Right forelimb (tissue), 1 donor: ENCODE data around the gene HIVEP2.

Experiments used
- DNase-seq: peaks from one replicate; pipeline ENCODE4 v3.0.0-alpha.2; 2018

The HIVEP2 gene

DNA sequence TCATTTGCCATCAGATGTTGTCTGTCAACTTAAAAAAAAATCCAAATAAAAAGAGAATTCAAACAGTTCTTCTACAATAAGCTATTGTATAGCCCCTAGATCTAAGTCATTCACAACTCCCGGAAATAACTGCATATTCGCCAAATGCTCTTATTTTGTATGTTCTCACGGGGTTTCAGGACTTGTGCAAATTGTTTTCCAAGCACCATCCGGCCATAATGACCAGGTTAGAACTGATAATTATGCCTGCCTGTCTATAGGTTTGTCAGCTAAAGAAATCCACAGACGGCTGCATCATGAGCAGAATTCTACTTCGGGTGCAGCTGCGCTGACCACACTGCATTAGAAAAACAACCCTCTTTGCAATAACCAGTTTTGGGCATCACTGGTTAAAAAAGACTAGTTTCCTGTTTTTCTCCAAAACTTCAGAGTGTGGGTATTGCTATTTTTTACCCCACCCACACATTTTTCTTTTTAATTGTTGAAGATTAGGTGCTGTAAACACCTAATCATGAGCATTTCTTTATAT, 87.7 kb downstream of the HIVEP2 start:
- no peak for DNase-seq

DNA sequence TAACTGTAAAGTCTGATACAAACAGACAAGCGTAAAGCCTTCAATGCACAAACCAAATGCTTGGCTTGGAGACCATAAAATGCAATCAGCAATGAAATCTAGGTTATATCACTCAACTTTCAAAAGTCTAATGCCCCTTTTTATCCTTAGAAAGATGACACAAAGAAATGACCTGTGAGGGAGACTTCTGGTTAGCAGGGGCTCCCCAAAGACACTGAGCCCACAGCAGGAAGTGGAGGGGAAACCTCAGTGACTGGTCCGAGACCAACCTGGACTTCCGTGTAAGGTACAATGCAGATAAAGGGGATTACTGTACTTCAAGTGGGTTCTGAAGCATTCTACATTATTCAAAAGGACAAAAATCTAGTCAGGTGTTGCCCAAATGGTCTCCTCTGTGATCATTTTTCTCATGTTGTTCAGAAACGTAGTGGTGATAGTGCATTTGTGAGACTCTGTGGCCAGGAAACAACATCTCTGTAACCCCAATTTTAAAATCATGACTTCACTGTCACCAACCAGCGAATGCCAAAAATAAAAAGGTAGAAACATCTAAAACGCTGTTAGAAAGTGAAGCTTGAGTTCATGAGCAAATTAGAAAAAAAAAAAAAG, 88.2 kb downstream of the HIVEP2 start:
- no peak for DNase-seq

DNA sequence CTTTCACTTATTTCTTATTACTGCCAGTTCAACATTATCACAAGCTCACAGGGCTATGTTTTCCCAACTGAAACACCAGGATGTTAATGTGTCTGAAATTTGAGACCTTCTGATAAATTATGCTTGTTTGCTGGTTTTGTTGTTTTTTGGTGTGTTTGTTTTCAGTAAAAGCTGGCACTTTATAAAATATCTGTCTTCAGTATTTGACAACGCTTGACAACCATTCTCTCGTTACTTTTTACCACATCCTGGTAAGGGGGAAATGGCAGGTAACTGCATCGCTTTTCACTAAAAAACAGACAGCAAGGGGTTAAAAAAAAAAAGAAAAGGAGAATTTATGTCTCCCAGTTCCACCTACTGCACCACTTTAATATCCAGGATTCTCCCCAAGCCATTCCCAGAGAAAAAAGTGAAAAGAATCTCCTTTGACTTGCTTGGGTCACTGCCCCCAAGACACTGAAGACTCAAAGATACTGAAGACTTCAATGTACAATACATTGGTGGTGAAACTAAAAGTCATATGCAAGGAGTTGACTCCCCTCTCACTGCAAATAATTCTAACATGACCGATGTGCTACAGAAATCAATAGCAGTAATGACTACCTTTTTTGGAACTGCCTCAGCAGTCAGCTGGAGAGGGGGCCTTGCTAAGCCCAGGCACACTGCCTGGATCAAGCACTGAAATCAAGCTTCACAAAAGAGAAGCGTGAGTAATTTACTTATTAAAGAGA, 88.9 kb downstream of the HIVEP2 start:
- no peak for DNase-seq

DNA sequence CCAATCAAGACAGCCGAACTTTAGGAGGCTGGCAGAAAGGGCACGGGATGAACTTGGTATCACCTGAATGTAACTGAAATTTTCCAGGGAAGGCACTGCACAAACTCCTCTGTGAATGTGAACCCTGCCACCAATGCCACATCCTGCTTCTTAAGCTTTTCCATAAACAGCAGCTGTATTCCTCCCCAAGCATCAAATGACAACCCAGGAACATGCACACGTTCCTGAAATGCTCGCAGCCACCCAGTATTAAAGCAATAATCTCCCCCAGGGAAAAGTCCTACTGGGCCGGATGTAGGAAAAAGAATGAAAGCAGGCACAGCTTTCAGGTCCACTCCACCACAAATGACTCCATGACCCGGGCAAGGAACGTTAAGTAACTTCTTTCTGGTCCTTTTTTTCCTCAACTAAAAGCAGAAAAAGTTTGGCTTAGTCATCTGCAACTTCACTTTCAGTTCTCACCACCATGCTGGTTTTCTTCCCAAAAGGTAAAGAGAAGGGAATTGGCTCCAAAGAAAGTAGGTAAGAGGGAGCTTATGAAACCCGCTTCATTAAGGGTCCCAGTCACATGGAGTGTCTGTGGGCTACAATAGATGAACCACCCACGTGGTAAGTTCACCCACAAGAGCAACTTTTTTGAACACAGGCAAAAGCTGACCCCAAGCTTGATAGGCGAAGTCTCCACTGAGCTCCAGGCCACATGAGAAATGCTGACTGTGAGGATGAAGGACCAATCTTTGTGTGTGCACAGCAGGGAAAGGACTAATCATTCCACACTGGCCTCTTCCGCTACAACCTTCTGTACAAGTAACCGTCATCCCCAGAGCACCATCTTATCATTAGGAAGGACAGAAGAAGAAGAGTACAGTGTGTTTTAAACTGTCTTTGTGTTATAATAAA, 90.1 kb downstream of the HIVEP2 start:
- DNase-seq: no peak

DNA sequence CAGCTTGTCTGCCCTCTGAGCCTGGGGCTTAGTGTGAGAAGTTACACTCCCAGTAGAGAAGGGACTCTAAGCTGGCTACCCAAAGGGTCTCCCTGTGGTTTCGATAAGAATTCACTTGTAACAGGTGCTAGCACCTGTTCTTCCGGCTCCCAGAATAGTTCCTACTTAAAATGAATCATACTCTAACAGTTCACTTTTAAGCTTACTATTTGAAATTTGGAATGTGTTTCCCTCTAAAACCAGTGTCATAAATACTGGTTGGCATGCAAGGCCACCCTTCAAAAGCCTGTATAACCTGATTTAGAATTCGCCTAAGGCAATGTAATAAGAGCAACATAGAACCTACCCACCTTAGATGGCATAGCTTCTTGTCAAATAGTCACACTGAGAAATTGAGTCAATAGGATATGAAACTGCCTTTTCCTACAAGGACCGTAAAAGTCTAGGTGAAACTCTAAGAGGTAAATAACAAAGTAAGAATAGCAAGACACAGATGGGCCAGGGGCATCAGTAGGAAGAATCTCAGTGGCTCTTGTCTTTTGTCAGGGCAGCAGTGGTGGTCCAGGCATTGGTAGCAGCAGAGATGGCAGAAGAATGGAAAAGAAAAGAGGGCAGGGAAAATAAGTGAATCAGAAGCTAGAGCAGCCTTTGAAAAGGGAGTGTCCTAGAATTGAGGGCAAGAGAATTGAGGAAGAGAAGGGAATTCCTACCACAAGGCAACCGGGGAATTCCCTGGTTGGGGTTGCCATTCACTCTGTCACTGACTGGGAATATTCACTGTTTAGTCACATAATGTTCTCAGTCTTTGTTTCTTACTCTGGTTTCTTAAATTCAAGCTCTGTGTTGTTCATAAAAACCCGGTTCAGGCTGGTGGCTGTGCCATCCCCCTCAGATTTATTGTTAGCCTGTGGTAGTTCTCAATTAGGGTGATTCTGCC, 91.5 kb downstream of the HIVEP2 start:
- no peak for DNase-seq

DNA sequence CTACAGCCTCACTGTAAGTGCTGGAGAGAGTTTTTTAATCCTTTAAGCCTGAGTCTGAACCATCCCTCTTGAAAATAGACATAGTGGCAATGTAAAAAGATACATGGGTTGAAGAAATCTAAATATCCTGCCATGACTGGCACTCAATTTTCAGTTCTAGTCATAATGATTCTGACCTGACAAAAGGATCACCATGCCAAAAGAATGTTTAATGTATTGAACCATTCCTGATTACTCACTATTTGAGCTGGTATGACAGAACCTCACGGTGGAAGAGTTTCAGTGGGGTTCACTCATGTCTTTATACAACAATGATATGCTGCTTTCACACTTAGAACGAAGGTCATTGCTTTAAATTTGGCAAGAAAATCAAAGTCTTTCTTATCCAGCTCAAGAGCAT, 93.4 kb downstream of the HIVEP2 start:
- no peak for DNase-seq

DNA sequence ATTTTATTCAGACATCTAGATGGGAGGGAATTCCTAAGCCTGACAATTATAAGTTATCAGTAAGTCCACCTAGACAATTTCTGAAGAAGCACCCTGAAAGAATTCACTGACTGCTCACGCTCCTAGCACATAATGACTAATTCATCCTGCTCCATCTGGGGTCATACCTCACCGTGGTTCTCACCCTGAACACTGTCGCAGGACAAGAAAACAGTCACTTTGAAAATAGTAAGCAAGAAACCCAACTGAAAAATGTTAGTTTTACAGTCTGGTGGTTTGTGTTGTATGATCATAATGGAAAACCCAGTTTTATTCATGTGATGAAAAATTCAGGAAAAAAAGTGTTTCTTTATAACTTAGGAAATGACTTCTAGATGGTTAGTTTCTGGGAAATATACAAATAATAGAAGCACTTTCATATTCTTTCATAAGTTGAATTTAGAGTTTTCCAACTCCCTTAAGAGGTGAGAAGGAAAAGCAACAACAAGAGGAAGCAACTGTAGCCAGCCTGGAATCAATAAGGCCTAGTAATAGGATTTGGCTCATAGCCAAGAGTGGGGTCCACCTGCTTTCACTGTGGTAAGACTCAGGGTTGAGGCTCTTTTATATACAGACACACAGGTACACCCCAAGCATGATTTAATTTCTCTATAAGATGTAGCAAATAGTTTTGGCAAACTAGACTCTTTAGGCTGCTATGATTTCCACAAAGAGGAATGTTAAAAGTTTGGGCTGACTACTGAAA, 94.1 kb downstream of the HIVEP2 start:
- DNase-seq: no peak

DNA sequence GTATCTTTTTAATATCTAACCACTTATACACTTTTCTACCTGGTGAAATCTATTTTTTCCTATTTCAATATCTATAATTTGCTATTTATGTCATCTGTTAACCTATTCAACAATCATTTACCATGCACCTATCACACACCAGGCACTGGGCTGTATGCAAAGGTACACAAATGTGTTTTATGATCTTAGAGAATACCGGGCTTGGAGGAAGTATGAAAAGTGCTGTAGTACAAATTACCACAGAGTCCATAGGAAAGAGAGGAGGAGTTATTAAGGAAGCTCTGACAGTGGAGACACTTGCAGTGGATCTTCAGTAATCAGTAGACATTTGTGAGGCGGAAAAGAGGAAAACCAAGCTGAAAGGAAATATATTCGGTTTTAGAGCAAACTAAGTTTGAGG, 96.0 kb downstream of the HIVEP2 start:
- DNase-seq: no peak

DNA sequence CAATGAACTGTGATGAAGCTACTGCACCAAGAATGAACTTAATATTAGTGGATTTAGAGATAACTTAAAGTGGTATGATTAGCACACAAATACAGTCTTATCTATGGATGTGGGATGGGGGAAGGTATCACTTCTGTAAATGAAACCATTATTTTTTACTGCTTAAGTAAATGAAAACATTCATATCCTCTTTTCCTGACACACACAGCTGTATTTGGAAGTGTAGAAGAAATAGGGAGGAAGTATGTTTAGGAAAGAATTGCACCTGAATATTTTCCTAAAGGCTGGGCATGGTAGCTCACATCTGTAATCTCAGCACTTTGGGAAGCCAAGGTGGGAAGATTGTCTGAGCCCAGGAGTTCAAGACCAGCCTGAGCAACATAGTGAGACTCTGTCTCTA, 96.8 kb downstream of the HIVEP2 start:
- DNase-seq: no peak

DNA sequence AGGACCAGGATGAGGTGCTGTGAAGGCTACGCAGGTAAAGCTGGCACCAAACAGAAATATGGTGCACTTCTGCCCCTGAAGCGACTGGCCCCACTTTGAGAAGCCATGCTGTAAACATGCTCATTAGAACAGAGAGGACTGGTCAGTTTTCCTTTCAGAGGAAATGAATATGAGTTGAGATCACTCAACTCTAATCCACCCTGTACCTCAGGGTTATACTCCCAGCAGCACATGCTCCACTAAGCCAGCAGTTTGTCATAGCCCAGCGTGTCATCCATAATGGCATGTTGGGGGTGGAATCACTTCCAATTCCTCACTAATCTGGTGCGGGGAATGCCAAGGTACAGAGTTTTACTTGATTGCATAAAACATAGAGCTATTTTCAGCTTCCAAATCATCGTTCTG, 98.1 kb downstream of the HIVEP2 start:
- DNase-seq: no peak

DNA sequence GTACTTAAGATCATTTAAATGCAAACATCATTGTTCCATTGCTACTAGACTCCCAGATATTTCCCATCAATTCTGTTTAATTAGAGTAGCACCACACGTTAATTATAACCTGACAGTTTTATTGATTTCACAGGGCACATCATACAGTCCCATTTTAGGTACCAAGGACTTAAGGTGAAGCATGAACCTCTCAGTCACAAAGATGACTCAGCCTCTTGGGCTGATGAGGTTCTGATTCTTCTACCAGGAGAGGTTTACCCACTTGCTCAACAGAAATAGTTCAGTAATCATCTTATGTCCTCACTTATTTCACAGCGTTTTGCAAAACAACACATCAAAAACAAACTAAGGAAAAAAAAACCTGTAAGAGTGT, 98.5 kb downstream of the HIVEP2 start:
- DNase-seq: no peak

DNA sequence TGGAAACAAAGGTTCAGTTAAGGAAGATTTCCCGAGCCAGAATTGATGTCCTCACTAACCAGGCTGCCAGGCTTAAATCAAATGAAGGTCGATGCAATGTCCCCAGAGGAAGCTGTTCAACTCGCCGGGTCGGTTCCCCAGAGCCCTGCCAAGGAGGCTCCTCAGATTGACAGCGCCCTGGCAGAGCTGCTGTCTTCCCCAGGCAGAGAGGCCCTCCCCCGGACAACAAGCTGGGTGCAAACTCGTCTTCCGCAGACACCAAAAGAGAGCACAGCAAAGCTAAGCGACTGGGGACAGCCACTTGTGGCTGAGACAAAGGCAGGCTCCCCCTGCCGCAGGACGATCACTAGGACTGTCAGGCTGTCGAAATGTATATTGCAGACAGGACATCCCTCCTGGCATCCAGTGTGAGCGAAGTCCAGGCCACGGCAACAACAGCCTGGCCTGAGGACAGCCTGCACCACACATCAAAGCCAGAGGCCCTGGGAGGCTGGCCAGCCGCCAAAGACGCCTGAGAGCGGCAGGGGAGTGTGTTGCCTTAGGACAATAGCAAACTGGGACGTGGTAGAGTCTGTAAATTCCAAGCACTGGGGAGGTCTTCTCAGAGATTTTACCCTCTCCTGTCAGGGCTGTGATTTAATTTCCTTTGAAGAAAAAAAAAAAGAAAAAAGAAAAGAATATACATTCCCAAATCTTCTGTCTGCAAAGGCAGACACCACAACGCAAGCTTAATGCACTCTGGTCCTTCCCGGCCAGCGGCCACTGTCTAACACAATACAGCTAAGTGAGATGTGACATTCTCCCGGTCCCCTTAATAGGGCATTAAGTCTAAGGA, 99.1 kb downstream of the HIVEP2 start:
- DNase-seq: peak; percentile 86

DNA sequence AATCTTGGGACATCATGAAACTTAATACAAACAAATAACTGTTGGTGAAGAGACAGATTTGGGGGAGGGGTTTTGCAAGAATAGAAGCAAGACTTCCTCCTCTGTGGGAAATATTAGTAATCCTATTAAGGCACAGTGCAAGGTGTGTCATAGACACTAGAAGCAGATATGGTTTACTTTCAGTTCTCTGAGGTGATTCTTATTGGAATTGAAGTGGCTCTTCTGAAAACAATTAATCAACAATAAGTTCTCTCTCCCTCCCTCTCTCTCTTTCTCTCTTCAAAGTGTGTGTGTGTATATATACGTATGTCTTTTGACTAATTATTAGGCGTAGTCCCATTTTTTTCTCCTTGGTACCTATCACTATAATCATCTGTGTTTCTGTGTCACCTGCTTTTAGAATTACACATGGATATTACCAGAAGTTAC, 99.8 kb downstream of the HIVEP2 start:
- no peak for DNase-seq

DNA sequence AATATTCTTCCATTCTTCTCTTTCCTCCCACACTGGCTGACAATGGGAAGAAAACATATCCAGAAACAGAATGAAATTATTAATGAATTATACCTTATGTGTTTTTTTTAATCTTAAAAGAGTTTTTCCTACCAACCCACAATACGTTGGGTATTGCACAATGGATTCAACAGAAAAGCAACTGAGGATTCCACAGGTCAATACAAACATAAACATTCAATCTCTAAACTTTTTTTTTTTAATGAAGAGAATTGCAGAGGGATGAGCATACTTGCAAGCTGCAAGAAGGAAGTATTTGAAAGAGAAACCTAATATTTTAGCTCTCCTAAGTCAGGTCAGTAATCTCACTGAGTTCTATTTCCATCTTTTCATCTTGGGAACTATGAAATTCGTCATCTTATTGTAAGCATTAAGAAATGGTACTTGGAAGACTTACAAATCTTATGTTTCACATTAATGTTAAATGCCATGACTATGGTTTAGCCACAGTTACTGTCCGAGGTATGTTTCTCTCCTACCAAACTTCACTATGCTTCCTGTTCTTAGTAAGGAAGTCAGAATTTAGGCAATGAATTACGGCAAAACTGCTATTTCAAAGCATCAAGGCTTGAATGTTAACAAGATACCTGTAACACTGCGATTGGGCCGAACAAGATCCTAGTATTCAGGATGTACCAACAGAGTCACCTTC, 100.8 kb downstream of the HIVEP2 start:
- no peak for DNase-seq

DNA sequence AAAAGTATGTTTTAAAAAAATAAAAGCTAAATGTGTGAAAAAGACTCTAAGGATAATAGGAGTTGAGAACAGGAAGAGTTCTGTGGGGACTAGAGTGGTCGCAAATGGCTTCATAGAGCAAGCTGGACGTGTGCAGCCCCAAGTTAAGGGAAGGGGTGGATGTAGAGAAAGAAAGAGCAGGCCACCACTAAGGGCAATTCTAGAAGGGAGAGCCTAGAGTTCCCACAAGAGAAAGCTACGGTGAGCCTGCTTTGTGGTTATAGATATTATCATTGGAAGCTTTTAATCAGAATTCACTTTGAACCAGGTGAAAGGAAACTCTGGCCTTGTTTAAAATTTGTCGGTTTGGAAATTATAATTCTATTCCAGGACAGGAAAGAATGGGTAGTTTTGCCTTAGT, 101.6 kb downstream of the HIVEP2 start:
- no peak for DNase-seq

DNA sequence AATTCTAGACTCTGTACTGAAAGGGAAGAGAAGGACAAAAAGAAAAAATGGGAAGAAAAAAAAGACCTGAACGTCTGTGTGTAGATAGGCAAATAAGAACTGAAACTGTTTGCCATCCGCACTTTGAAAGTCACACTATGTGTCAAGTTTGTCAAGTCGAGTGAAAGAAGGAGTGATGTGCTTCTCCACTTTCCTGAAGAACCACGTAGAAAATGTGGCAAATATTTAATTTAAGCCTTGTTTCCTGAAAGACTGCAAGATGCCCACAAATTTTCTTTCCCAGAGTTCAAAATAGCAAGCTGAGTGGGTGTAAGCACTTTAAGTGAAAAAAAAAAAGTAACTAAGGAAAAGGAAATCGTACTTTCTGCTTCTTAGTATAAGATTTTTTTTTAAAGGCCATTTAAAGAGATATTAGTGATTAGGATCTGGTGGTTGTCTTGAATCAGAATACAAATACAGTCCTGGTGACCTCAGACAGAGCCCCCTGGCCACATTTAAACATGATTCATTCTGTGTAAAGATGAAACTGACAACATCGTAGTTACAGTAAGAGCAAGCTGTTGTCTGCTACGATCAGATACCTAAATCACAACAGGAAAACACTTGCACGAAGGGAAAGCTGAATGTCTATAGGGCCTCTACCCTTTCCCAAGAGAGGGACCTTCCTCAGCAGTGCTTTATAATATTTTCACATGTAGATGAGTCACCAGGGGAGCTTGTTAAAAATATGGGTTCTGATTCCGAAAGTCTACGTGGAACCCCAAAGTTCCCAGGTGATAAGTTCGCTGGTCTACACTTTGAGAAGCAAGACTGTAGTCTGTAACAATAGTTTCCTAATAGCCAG, 102.3 kb downstream of the HIVEP2 start:
- DNase-seq: no peak

DNA sequence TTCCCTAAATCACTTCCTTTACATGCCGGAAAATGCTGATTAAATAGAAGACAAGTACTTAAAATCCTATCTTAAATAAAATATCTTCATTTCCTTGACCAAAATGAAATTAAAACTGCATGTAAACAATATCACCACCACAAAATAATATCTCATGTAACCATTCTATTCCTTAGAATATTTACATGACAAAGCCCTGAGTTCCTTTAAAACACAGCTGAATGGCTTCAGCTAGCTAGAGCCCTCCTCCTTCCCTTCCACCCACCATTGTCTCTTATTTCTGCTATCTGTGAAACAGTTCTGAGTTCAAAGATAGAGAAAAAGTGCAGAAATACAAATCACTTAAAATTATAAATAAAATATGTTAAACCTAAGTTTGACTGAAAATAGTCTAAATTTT, 103.1 kb downstream of the HIVEP2 start:
- no peak for DNase-seq

DNA sequence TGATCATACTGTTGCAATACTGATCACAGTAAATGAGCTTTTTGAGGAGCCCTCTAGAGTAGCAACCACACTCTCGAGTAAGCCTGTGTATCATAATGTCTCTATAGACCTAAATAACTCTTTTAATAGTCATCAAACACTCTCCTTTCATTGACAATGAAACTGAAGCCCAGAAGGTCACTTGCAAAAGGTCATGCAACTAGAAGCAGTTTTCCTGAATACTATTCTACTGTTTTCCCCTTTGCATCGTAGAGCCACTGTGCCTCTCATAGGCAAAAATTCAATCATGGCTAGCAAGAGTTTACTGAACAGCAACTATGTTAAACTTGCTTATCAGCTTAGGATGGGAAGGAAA, 105.3 kb downstream of the HIVEP2 start:
- DNase-seq: no peak
